ENCODE data around the gene USP47. TPM values are rescaled to one million over a fixed set of nuclear protein-coding genes. Genes with fewer than 3 reads are reported as not detected.
A peak's percentile ranks its signal among the peaks of the same experiment; 100 is the strongest.

Gene USP47
- total RNA-seq, 1 experiment from 2014 or later: 45.2 TPM

GRCh38 chr11:11946878-11947277, 105.1 kb downstream of the USP47 start:
- Histone ChIP-seq H3F3A (ENCODE audit: low read length, unreplicated experiment) (no peaks in the 10 kb centered on the region), H3K4me3 (ENCODE audit: low read length) (no peak overlapping the region), H3K27ac (ENCODE audit: low read length) (no peak overlapping the region), H3K36me3 (ENCODE audit: low read depth, low read length) (peaks cover 29% of the 10 kb centered on the region; the same call in 1 of the 2 replicates), H3K9me3 (ENCODE audit: low read length) (no peaks in the 10 kb centered on the region), H3K27me3 (ENCODE audit: low read length) (no peaks in the 10 kb centered on the region), H3K4me1 (ENCODE audit: insufficient read depth, low read length) (peaks cover 42% of the 10 kb centered on the region), H2AFZ (ENCODE audit: low read length) (no peak overlapping the region), H3K79me2 (ENCODE audit: low read length) (peaks cover 3% of the 10 kb centered on the region; the same call in 1 of the 2 replicates), H3K4me2 (ENCODE audit: low read length) (no peak overlapping the region), H3K9me2 (replicated peaks; ENCODE audit: low read length) (no peaks in the 10 kb centered on the region), H4K20me1 (ENCODE audit: low read length) (no peaks in the 10 kb centered on the region), H3K9ac (ENCODE audit: low read length) (no peak overlapping the region)
- ChIA-PET POLR2A (ENCODE audit: unreplicated experiment) (interaction anchor here (0.6 kb wide), 1 partner anchor 1039 kb away, joined by 4 read pairs; no protein-coding TSS in a partner anchor), CTCF (interaction anchor here (1.0 kb wide), 1 partner anchor 15 kb away, joined by 7 read pairs; no protein-coding TSS in a partner anchor)
- BruUV-seq (replicated peaks): no TSS peak
- intact Hi-C loops (cut with micrococcal nuclease): no loop called here
- ATAC-seq (no peak), DNase-seq (no peak)
- TF ChIP-seq EZH2phosphoT487 (IDR thresholded peaks at IDR 0.05; ENCODE audit: borderline replicate concordance, low read length): no peak
- no peak for TF ChIP-seq EZH2 (IDR thresholded peaks at IDR 0.05; ENCODE audit: low read length, unreplicated experiment)
- TF ChIP-seq CTCF (conservative IDR thresholded peaks at IDR 0.05; ENCODE audit: low read depth, low read length): no peak

- POLR2A ChIA-PET (ENCODE audit: unreplicated experiment): interaction anchor here (0.6 kb wide), 1 partner anchor 7 kb away, joined by 4 read pairs; no protein-coding TSS in a partner anchor
- no peak overlapping the region for H3K9ac ChIP-seq (ENCODE audit: low read length)
- H3K9me2 ChIP-seq (replicated peaks; ENCODE audit: low read length): no peaks in the 10 kb centered on the region
- no peak for DNase-seq
- peaks cover 42% of the 10 kb centered on the region for H3K4me1 ChIP-seq (ENCODE audit: insufficient read depth, low read length)
- H3K9me3 ChIP-seq (ENCODE audit: low read length): no peaks in the 10 kb centered on the region
- no peaks in the 10 kb centered on the region for H3F3A ChIP-seq (ENCODE audit: low read length, unreplicated experiment)
- intact Hi-C loops (cut with micrococcal nuclease): no loop called here
- peaks cover 25% of the 10 kb centered on the region; the same call in 1 of the 2 replicates for H3K36me3 ChIP-seq (ENCODE audit: low read depth, low read length)
- no peak overlapping the region for H3K4me2 ChIP-seq (ENCODE audit: low read length)
- BruUV-seq (replicated peaks): no TSS peak
- H2AFZ ChIP-seq (ENCODE audit: low read length): no peak overlapping the region
- H3K79me2 ChIP-seq (ENCODE audit: low read length): peaks cover 3% of the 10 kb centered on the region; the same call in 1 of the 2 replicates
- H3K27me3 ChIP-seq (ENCODE audit: low read length): no peaks in the 10 kb centered on the region
- CTCF ChIA-PET: no interaction called here
- ATAC-seq: no peak
- no peak overlapping the region for H3K4me3 ChIP-seq (ENCODE audit: low read length)
- H4K20me1 ChIP-seq (ENCODE audit: low read length): no peaks in the 10 kb centered on the region
- H3K27ac ChIP-seq (ENCODE audit: low read length): no peak overlapping the region
- TF ChIP-seq CTCF (conservative IDR thresholded peaks at IDR 0.05; ENCODE audit: low read depth, low read length): no peak
- TF ChIP-seq EZH2phosphoT487 (IDR thresholded peaks at IDR 0.05; ENCODE audit: borderline replicate concordance, low read length): no peak
- TF ChIP-seq EZH2 (IDR thresholded peaks at IDR 0.05; ENCODE audit: low read length, unreplicated experiment): no peak
Measured at GRCh38 chr11:11947825-11948224, 106.1 kb downstream of the USP47 start.

GRCh38 chr11:11948242-11948947, 106.6 kb downstream of the USP47 start:
- H3K9me3 ChIP-seq (ENCODE audit: low read length): no peaks in the 10 kb centered on the region
- ATAC-seq (peak; percentile 67), DNase-seq (peak; percentile 45)
- POLR2A ChIA-PET (ENCODE audit: unreplicated experiment): no interaction called here
- H3K36me3 ChIP-seq (ENCODE audit: low read depth, low read length): peaks cover 23% of the 10 kb centered on the region; the same call in 1 of the 2 replicates
- no peaks in the 10 kb centered on the region for H4K20me1 ChIP-seq (ENCODE audit: low read length)
- H3K4me2 ChIP-seq (ENCODE audit: low read length): no peak overlapping the region
- CTCF ChIA-PET: no interaction called here
- H3K4me3 ChIP-seq (ENCODE audit: low read length): no peak overlapping the region
- no peak overlapping the region for H2AFZ ChIP-seq (ENCODE audit: low read length)
- BruUV-seq (replicated peaks): no TSS peak
- intact Hi-C loops (cut with micrococcal nuclease): no loop called here
- no peaks in the 10 kb centered on the region for H3K9me2 ChIP-seq (replicated peaks; ENCODE audit: low read length)
- no peak overlapping the region for H3K27ac ChIP-seq (ENCODE audit: low read length)
- no peaks in the 10 kb centered on the region for H3K27me3 ChIP-seq (ENCODE audit: low read length)
- peaks cover 42% of the 10 kb centered on the region for H3K4me1 ChIP-seq (ENCODE audit: insufficient read depth, low read length)
- H3K9ac ChIP-seq (ENCODE audit: low read length): no peak overlapping the region
- TF ChIP-seq EZH2 (IDR thresholded peaks at IDR 0.05; ENCODE audit: low read length, unreplicated experiment) (no peak), CTCF (conservative IDR thresholded peaks at IDR 0.05; ENCODE audit: low read depth, low read length) (no peak), EZH2phosphoT487 (IDR thresholded peaks at IDR 0.05; ENCODE audit: borderline replicate concordance, low read length) (no peak)
- H3K79me2 ChIP-seq (ENCODE audit: low read length): peaks cover 3% of the 10 kb centered on the region; the same call in 1 of the 2 replicates
- no peaks in the 10 kb centered on the region for H3F3A ChIP-seq (ENCODE audit: low read length, unreplicated experiment)

Measured in PC-3 (cell line).